ENCODE results near the gene FAM222A.

Gene FAM222A

GRCh38 chr12:109793826-109794501 is 80.3 kb downstream of the FAM222A start:
- Histone ChIP-seq H3K4me1 (ENCODE audit: control insufficient read depth, insufficient read depth, low read length, unreplicated experiment) (peaks cover 5% of the 10 kb centered on the region), H2AFZ (ENCODE audit: low read length, unreplicated experiment) (no peak overlapping the region), H3K79me2 (ENCODE audit: control insufficient read depth, insufficient read depth, low read length, unreplicated experiment) (no peaks in the 10 kb centered on the region), H3K4me3 (ENCODE audit: low read depth, low read length) (no peak overlapping the region), H3K36me3 (ENCODE audit: insufficient read depth, low read length) (no peaks in the 10 kb centered on the region), H3K27ac (ENCODE audit: low read depth, low read length) (no peak overlapping the region), H3K27me3 (ENCODE audit: insufficient read depth, low read length) (peaks cover 3% of the 10 kb centered on the region; the same call in 1 of the 2 replicates)

DNA sequence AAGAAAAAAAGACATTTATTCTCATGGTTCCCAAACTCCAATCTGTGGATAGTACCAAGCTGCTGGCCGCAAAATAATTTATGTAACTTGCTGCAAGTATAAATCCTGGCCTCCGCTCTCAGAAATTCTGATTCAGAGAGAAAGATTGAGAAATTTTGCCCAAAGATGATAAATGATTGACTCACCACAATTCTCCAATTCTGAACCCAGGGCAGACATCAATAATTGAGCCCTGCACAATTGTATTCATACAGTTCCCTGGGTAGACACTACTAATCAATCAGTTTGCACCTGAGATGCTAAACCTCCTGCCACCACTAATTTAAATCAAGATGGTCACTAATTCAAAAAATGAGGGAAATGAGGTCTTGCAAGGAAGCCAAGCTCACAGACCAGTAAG is 81.4 kb downstream of the FAM222A start:
- H3K27ac ChIP-seq (ENCODE audit: low read depth, low read length) = no peak overlapping the region

DNA sequence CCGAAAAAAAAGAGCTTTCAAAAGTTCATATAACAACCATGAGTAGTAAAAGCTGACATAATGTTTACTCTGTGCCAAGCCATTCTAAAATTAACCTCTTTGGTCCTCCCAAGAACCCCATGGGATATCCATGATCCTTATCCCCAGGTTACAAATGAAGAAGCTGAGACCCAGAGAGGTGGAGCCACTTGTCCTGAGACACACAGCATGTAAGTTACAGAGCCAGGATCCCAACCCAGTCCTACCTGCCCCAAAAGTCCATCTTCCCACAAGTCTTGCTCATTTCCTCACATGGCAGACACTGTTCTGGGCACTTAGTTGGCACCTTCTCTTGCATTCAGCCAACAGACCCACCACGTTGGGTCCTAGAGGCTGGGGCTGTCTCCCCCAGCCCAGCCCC is 82.4 kb downstream of the FAM222A start:
- Histone ChIP-seq H3K36me3 (ENCODE audit: insufficient read depth, low read length) (no peaks in the 10 kb centered on the region), H3K4me1 (ENCODE audit: control insufficient read depth, insufficient read depth, low read length, unreplicated experiment) (peaks cover 5% of the 10 kb centered on the region), H3K4me3 (ENCODE audit: low read depth, low read length) (no peak overlapping the region), H3K27me3 (ENCODE audit: insufficient read depth, low read length) (peaks cover 3% of the 10 kb centered on the region; the same call in 1 of the 2 replicates), H2AFZ (ENCODE audit: low read length, unreplicated experiment) (no peak overlapping the region), H3K79me2 (ENCODE audit: control insufficient read depth, insufficient read depth, low read length, unreplicated experiment) (no peaks in the 10 kb centered on the region), H3K27ac (ENCODE audit: low read depth, low read length) (no peak overlapping the region)

More for the DNA sequence above, 81.4 kb downstream of the FAM222A start:
- Histone ChIP-seq H2AFZ (ENCODE audit: low read length, unreplicated experiment) (no peak overlapping the region), H3K36me3 (ENCODE audit: insufficient read depth, low read length) (no peaks in the 10 kb centered on the region), H3K79me2 (ENCODE audit: control insufficient read depth, insufficient read depth, low read length, unreplicated experiment) (no peaks in the 10 kb centered on the region), H3K4me1 (ENCODE audit: control insufficient read depth, insufficient read depth, low read length, unreplicated experiment) (peaks cover 5% of the 10 kb centered on the region), H3K4me3 (ENCODE audit: low read depth, low read length) (no peak overlapping the region), H3K27me3 (ENCODE audit: insufficient read depth, low read length) (peaks cover 3% of the 10 kb centered on the region; the same call in 1 of the 2 replicates)

- Histone ChIP-seq H3K4me3 (ENCODE audit: low read depth, low read length) (no peak overlapping the region), H3K27ac (ENCODE audit: low read depth, low read length) (no peak overlapping the region), H3K27me3 (ENCODE audit: insufficient read depth, low read length) (no peaks in the 10 kb centered on the region), H3K79me2 (ENCODE audit: control insufficient read depth, insufficient read depth, low read length, unreplicated experiment) (no peaks in the 10 kb centered on the region), H2AFZ (ENCODE audit: low read length, unreplicated experiment) (no peak overlapping the region), H3K36me3 (ENCODE audit: insufficient read depth, low read length) (no peaks in the 10 kb centered on the region), H3K4me1 (ENCODE audit: control insufficient read depth, insufficient read depth, low read length, unreplicated experiment) (peaks cover 5% of the 10 kb centered on the region)
Observed at GRCh38 chr12:109797905-109798669, 84.5 kb downstream of the FAM222A start.

DNA sequence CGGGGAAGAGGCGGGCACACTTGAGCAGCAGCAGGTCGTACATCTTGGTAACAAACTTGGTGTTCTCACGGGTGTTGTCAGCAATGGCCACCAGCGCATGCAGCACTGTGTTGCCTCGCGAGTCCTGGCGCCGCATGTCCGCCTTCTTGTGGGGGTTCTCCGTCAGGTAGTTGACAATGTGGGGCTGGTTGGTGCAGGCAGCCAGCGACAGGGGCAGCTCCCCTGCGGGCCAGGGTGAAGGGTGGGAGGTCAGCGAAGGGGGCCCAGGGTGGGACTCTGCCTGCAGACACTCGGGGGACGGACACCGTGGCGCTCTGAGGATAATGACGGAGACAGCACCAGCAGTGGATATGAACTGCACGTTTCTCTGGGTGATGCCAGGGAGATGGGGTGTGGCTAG is 85.1 kb downstream of the FAM222A start:
- Histone ChIP-seq H2AFZ (ENCODE audit: low read length, unreplicated experiment) (no peak overlapping the region), H3K79me2 (ENCODE audit: control insufficient read depth, insufficient read depth, low read length, unreplicated experiment) (no peaks in the 10 kb centered on the region), H3K36me3 (ENCODE audit: insufficient read depth, low read length) (no peaks in the 10 kb centered on the region), H3K27me3 (ENCODE audit: insufficient read depth, low read length) (no peaks in the 10 kb centered on the region), H3K4me3 (ENCODE audit: low read depth, low read length) (no peak overlapping the region), H3K27ac (ENCODE audit: low read depth, low read length) (no peak overlapping the region), H3K4me1 (ENCODE audit: control insufficient read depth, insufficient read depth, low read length, unreplicated experiment) (peaks cover 5% of the 10 kb centered on the region)

DNA sequence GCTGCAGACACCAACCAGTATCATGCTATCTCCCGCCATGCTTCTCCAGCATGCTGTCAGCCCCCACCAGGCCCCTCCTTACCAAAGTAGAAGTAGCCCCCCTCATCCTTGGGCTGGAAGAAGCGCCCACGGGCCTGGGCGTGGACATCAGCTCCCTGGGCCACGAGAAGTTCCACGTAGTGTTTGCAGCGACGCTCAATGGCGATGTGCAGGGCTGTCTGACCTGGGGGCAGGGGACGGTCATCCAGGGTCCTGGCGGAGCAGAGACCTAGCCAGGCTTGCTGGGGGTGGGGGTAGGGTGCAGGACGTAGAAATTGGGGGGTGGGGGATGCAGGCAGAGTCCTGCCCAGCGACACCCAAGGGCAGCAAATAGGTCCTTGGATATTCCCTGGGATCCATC is 86.9 kb downstream of the FAM222A start:
- no peaks in the 10 kb centered on the region for H3K36me3 ChIP-seq (ENCODE audit: insufficient read depth, low read length)
- H3K4me3 ChIP-seq (ENCODE audit: low read depth, low read length) = no peak overlapping the region
- no peak overlapping the region for H3K27ac ChIP-seq (ENCODE audit: low read depth, low read length)
- H3K79me2 ChIP-seq (ENCODE audit: control insufficient read depth, insufficient read depth, low read length, unreplicated experiment) = no peaks in the 10 kb centered on the region
- no peaks in the 10 kb centered on the region for H3K4me1 ChIP-seq (ENCODE audit: control insufficient read depth, insufficient read depth, low read length, unreplicated experiment)
- H2AFZ ChIP-seq (ENCODE audit: low read length, unreplicated experiment) = no peak overlapping the region
- no peaks in the 10 kb centered on the region for H3K27me3 ChIP-seq (ENCODE audit: insufficient read depth, low read length)

DNA sequence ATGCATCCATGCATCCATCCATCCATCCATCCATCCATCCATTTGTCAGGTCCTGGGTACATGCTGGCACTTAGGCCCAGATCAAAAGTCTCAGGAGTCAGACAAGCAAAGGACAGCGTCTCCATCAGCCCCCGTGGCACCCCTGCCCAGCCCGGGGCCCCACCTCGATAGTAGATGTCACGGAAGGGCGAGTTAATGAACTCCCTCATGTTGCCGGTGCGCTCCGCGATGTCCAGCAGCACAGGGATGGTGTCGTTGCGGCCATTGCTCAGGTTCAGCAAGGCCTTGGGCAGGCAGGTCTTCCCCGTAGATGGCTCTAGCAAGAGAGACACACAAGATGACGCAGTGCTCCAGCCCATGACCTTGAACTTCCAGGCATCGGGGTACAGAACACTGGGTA is 89.2 kb downstream of the FAM222A start:
- Histone ChIP-seq H3K27ac (ENCODE audit: low read depth, low read length) (no peak overlapping the region), H2AFZ (ENCODE audit: low read length, unreplicated experiment) (no peak overlapping the region), H3K4me3 (ENCODE audit: low read depth, low read length) (no peak overlapping the region), H3K27me3 (ENCODE audit: insufficient read depth, low read length) (no peaks in the 10 kb centered on the region), H3K79me2 (ENCODE audit: control insufficient read depth, insufficient read depth, low read length, unreplicated experiment) (no peaks in the 10 kb centered on the region), H3K36me3 (ENCODE audit: insufficient read depth, low read length) (no peaks in the 10 kb centered on the region), H3K4me1 (ENCODE audit: control insufficient read depth, insufficient read depth, low read length, unreplicated experiment) (no peaks in the 10 kb centered on the region)

DNA sequence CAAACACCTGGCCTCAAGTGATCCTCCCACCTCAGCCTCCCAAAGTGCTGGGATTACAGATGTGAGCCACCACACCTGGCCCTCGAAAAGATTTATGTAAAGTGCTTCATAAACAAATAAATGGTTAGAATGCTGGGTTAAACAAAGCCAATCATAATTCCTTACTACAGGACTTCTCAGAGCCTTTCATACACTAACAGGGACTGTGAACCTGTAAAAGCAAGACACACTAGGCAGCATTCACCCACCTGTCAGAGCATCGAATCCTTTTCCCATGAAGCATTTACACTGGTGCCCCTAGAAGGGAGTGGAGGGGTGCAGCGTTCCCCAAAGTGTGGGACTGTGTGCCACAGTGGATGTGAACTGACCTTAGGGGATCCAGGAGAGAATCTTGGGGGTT is 90.1 kb downstream of the FAM222A start:
- H3K27ac ChIP-seq (ENCODE audit: low read depth, low read length) = no peak overlapping the region
- no peaks in the 10 kb centered on the region for H3K79me2 ChIP-seq (ENCODE audit: control insufficient read depth, insufficient read depth, low read length, unreplicated experiment)
- no peak overlapping the region for H3K4me3 ChIP-seq (ENCODE audit: low read depth, low read length)
- H3K27me3 ChIP-seq (ENCODE audit: insufficient read depth, low read length) = no peaks in the 10 kb centered on the region
- H3K36me3 ChIP-seq (ENCODE audit: insufficient read depth, low read length) = no peaks in the 10 kb centered on the region
- H2AFZ ChIP-seq (ENCODE audit: low read length, unreplicated experiment) = no peak overlapping the region
- H3K4me1 ChIP-seq (ENCODE audit: control insufficient read depth, insufficient read depth, low read length, unreplicated experiment) = no peaks in the 10 kb centered on the region

DNA sequence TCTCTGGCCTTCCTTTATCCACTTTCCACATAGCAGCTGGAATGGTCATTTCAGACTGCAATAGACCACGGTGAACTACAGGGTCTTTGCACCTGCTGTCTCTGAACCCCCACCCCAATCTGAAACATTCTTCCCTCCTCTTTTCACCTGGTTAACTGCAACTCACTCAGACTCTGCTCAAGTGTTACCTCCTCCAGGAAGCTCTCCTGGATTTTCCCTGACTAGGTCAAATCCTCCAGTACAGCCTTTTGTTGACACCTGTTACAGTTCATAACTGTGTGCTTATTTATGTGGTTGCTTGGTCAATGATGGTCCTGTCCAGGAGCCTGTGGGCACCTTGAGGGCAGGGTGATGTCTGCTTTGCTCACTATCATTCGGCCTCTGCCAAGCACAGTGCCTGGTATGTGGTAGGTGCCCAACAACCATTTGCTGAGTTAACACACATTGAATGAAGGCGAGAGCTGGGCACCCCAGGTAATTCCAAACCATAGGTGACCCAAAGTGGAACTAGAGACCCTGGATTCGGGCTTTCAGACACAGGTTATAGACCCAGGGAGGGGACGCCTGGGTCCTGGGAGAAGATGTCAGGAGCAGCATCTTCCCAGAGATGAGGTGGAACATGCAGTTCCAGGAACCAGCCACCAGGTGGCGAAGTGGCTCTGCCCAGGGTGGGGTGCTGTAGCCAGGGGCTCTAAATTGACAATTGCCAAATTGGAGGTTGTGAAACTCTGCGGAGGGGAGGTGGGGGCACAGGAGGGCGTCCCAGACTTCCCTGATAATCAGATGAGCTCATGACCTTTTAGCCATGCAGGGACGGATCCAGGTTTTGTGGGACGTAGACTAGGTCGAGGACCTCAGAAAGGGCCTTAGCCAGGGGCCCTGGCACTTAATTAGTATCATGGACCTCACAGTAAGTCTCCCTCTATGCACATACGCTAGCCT is 91.5 kb downstream of the FAM222A start:
- Histone ChIP-seq H3K4me3 (ENCODE audit: low read depth, low read length) (no peak overlapping the region), H2AFZ (ENCODE audit: low read length, unreplicated experiment) (no peak overlapping the region)

GRCh38 chr12:109807954-109808643 is 94.5 kb downstream of the FAM222A start:
- Histone ChIP-seq H3K27ac (ENCODE audit: low read depth, low read length) (no peak overlapping the region), H3K4me1 (ENCODE audit: control insufficient read depth, insufficient read depth, low read length, unreplicated experiment) (no peaks in the 10 kb centered on the region), H2AFZ (ENCODE audit: low read length, unreplicated experiment) (no peak overlapping the region), H3K27me3 (ENCODE audit: insufficient read depth, low read length) (no peaks in the 10 kb centered on the region), H3K79me2 (ENCODE audit: control insufficient read depth, insufficient read depth, low read length, unreplicated experiment) (no peaks in the 10 kb centered on the region), H3K36me3 (ENCODE audit: insufficient read depth, low read length) (no peaks in the 10 kb centered on the region), H3K4me3 (ENCODE audit: low read depth, low read length) (no peak overlapping the region)

More for the DNA sequence above, 91.5 kb downstream of the FAM222A start:
- Histone ChIP-seq H3K4me1 (ENCODE audit: control insufficient read depth, insufficient read depth, low read length, unreplicated experiment) (no peaks in the 10 kb centered on the region), H3K27ac (ENCODE audit: low read depth, low read length) (no peak overlapping the region), H3K27me3 (ENCODE audit: insufficient read depth, low read length) (no peaks in the 10 kb centered on the region), H3K36me3 (ENCODE audit: insufficient read depth, low read length) (no peaks in the 10 kb centered on the region), H3K79me2 (ENCODE audit: control insufficient read depth, insufficient read depth, low read length, unreplicated experiment) (no peaks in the 10 kb centered on the region)

Data from ACC112 (cell line).